GM18505 (cell line): Measurements from ENCODE around the gene NEK3.
"Not testable (repeated sequence)": the region's sequence is repeated elsewhere in the genome, so short reads cannot be mapped to it uniquely, and the experiment has no call there.

Experiments
- ATAC-seq: cut with Tn5 transposase; IDR thresholded peaks from one replicate; pipeline ENCODE4 v1.9.1; 2021; ENCODE audit not compliant: unreplicated experiment
- POLR2A ChIP-seq: IDR thresholded peaks from 4 replicates; pipeline ENCODE4 v1.6.1; 2011; ENCODE audit warnings: borderline replicate concordance; ENCODE audit not compliant: insufficient read depth, insufficient read length; ENCODE audit errors: extremely low read depth

The NEK3 gene

GRCh38 chr13:52112591-52112990, 46.8 kb downstream of the NEK3 start:
- no peak for ATAC-seq
- TF ChIP-seq POLR2A = no peak

- ATAC-seq = no peak
- TF ChIP-seq POLR2A = no peak
These were observed 50.2 kb downstream of the NEK3 start for GRCh38 chr13:52109116-52109670.

- TF ChIP-seq POLR2A = no peak
- no peak for ATAC-seq
These were observed 53.6 kb downstream of the NEK3 start for GRCh38 chr13:52105841-52106240.

GRCh38 chr13:52104624-52105023, 54.8 kb downstream of the NEK3 start:
- TF ChIP-seq POLR2A = no peak
- ATAC-seq = no peak

GRCh38 chr13:52103386-52103785, 56.0 kb downstream of the NEK3 start:
- TF ChIP-seq POLR2A = no peak
- no peak for ATAC-seq

- ATAC-seq = not testable (repeated sequence)
These were observed 57.0 kb downstream of the NEK3 start for GRCh38 chr13:52102423-52102822.

- TF ChIP-seq POLR2A = no peak
- no peak for ATAC-seq
These were observed 62.2 kb downstream of the NEK3 start for GRCh38 chr13:52097197-52097596.

GRCh38 chr13:52096748-52097147, 62.6 kb downstream of the NEK3 start:
- TF ChIP-seq POLR2A = no peak
- no peak for ATAC-seq

GRCh38 chr13:52096062-52096461, 63.3 kb downstream of the NEK3 start:
- TF ChIP-seq POLR2A = no peak
- no peak for ATAC-seq

GRCh38 chr13:52092087-52092486, 67.3 kb downstream of the NEK3 start:
- ATAC-seq = no peak
- no peak for TF ChIP-seq POLR2A

GRCh38 chr13:52091473-52091872, 67.9 kb downstream of the NEK3 start:
- TF ChIP-seq POLR2A = no peak
- ATAC-seq = no peak

GRCh38 chr13:52085421-52085820, 74.0 kb downstream of the NEK3 start:
- no peak for ATAC-seq
- TF ChIP-seq POLR2A = no peak

- not testable (repeated sequence) for ATAC-seq
These were observed 74.4 kb downstream of the NEK3 start for GRCh38 chr13:52084981-52085380.
